Epithelial cell of proximal tubule (primary cell): ENCODE results near the gene PDZD2. TPM values are rescaled to one million over a fixed set of nuclear protein-coding genes. Genes with fewer than 3 reads are reported as not detected.

Experiments
- DNase-seq: peaks from one replicate; pipeline ENCODE4 v3.0.0-alpha.2; 2011; ENCODE audit warnings: low read depth
- H3K4me3 ChIP-seq: 2 replicates; pipeline ENCODE4 v1.5.1; 2011; ENCODE audit warnings: low read depth, mild to moderate bottlenecking, low read length
- total RNA-seq: library from RNA; depleted of rRNA; stranded (reverse); fragments of >200 nt; gene quantifications from 2 replicates; pipeline ENCODE4 v1.2.3, GENCODE V29; 2015
- TF ChIP-seq, protein P1 (sequence below): conservative IDR thresholded peaks from 2 replicates; pipeline ENCODE4 v1.5.1; 2012; ENCODE audit warnings: low read depth, mild to moderate bottlenecking, low read length

Gene PDZD2
- total RNA-seq, 1 donor from 2014 or later, result 8.4 TPM

- no peak overlapping the region for H3K4me3 ChIP-seq
- DNase-seq, result no peak
- TF ChIP-seq, protein P1, sequence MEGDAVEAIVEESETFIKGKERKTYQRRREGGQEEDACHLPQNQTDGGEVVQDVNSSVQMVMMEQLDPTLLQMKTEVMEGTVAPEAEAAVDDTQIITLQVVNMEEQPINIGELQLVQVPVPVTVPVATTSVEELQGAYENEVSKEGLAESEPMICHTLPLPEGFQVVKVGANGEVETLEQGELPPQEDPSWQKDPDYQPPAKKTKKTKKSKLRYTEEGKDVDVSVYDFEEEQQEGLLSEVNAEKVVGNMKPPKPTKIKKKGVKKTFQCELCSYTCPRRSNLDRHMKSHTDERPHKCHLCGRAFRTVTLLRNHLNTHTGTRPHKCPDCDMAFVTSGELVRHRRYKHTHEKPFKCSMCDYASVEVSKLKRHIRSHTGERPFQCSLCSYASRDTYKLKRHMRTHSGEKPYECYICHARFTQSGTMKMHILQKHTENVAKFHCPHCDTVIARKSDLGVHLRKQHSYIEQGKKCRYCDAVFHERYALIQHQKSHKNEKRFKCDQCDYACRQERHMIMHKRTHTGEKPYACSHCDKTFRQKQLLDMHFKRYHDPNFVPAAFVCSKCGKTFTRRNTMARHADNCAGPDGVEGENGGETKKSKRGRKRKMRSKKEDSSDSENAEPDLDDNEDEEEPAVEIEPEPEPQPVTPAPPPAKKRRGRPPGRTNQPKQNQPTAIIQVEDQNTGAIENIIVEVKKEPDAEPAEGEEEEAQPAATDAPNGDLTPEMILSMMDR, result no peak
Observed at GRCh38 chr5:32123889-32124676, 485.2 kb downstream of the PDZD2 start.

GRCh38 chr5:32126691-32127090 lies 487.8 kb downstream of the PDZD2 start:
- TF ChIP-seq, protein P1, result no peak
- no peak for DNase-seq
- no peak overlapping the region for H3K4me3 ChIP-seq

GRCh38 chr5:32127711-32128110 lies 488.8 kb downstream of the PDZD2 start:
- no peak for DNase-seq
- H3K4me3 ChIP-seq, result no peak overlapping the region
- TF ChIP-seq, protein P1, result no peak

DNA sequence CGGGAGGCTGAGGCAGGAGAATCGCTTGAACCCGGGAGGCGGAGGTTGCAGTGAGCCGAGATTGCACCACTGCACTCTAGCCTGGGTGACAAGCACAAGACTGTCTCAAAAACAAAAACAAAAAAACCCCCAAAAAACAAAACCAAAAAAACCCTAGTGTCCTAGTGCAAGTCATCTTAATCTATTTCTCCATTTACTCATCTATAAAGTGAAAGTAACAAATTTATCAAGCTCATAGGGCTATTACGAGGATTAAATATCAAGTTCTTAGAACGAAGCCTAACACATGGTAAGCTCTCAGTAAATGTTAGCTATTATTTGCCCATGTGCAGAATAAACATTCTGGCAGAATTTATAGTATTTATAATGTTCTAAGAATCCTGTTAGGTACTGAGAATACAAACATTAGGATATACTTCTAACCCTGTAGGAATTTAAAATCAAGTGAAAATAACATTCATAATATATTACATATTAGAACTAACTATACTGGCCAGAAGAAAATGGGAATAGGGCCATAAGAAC lies 490.2 kb downstream of the PDZD2 start:
- no peak for DNase-seq

GRCh38 chr5:32130865-32131264 lies 491.9 kb downstream of the PDZD2 start:
- no peak for DNase-seq
- H3K4me3 ChIP-seq, result no peak overlapping the region
- TF ChIP-seq, protein P1, result no peak

More for the DNA sequence above, 490.2 kb downstream of the PDZD2 start:
- TF ChIP-seq, protein P1, result no peak
- no peak overlapping the region for H3K4me3 ChIP-seq

DNA sequence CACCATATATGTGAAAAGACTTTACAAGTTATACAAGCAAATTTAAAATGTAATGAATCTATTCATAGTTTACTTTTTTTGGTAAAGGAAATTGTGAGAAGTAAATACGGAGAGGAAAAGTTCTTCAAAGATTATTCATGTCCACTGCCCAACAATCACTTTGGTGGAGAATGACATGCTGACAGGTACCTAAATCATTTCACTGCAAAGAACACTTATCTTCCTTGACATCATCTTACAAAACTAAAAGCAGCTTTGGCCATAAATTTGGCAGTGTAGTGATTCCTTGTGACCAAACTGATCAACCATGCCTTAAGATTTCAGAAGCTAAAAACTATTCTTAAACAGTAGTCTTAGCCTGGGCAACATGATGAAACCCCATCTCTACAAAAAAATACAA lies 492.7 kb downstream of the PDZD2 start:
- no peak overlapping the region for H3K4me3 ChIP-seq
- TF ChIP-seq, protein P1, result no peak
- DNase-seq, result no peak

DNA sequence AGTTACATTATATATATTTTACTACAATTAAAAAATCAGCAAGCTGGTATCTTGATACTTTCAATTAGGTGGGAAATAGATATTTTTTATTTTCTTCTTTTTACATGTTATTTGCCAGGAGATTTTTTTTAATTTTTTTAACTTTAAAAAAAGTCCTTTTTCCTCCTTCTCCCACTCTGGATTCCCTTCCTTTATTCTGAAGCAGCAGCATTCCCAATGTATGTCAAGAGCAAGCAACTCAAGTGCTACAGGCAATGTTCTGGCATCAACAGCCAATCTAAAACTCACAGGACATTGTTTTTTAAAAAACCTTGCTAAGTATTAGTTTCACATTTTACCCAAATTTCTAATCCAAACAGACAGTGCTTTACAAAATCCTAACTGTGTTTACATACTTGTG lies 493.8 kb downstream of the PDZD2 start:
- TF ChIP-seq, protein P1, result no peak
- H3K4me3 ChIP-seq, result no peak overlapping the region
- DNase-seq, result no peak
